GM18508 (cell line): ENCODE measurements around the gene ATF7IP2.

Experiments
- ATAC-seq: cut with Tn5 transposase; IDR thresholded peaks from one replicate; pipeline ENCODE4 v1.9.1; 2021; ENCODE audit warnings: moderate number of reproducible peaks; ENCODE audit not compliant: insufficient read depth, unreplicated experiment

ATF7IP2 gene

GRCh38 chr16:10531582-10531981 lies 145.7 kb downstream of the ATF7IP2 start:
- no peak for ATAC-seq
